LHCN-M2 (cell line): ENCODE results near the gene SCAMP4. TPM values are rescaled to one million over a fixed set of nuclear protein-coding genes. Genes with fewer than 3 reads are reported as not detected.

Experiments
- DNase-seq: peaks from one replicate; pipeline ENCODE4 v3.0.0-alpha.2; 2012; ENCODE audit warnings: low read depth
- total RNA-seq: library from RNA; depleted of rRNA; stranded (reverse); fragments of >200 nt; gene quantifications from 2 replicates; pipeline ENCODE4 v1.2.3, GENCODE V29; 2014

Gene SCAMP4
- total RNA-seq, 1 experiment from 2014 or later, result 105 TPM

DNA sequence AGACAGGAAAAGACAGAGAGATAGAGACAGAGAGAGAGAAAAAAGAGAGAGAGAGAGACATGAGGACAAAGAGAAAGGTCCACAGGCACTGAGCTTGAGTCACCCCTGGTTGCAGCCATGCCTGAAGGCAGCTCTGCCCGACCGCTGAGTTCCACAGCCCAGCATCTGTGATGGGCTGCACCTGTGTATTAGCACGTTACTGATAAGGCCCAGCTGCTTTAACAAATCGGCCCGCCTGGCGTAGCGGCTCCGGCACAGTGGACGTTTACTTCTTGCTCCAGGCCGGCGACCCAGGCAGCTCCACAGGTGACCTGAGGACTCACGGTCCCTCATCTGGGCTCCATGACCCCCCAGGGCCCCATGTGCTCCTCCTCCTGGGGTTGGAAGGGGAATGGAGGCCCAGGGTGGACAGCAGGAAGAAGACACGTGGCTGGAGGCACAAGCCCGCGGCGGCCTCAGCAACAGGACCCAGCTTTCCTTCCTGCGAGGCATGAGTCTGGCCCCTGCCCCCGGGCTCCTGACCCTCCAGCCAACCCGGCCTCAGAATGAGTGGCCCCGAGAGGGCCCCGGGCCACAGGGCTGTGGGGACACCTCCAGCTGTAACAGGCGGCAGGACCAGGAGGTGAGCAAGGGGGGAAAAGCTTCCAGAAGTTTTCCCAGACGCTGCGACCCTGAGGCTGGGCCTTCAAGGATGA lies 31.9 kb downstream of the SCAMP4 start:
- no peak for DNase-seq

GRCh38 chr19:1938071-1938470 lies 32.9 kb downstream of the SCAMP4 start:
- DNase-seq, result no peak

DNA sequence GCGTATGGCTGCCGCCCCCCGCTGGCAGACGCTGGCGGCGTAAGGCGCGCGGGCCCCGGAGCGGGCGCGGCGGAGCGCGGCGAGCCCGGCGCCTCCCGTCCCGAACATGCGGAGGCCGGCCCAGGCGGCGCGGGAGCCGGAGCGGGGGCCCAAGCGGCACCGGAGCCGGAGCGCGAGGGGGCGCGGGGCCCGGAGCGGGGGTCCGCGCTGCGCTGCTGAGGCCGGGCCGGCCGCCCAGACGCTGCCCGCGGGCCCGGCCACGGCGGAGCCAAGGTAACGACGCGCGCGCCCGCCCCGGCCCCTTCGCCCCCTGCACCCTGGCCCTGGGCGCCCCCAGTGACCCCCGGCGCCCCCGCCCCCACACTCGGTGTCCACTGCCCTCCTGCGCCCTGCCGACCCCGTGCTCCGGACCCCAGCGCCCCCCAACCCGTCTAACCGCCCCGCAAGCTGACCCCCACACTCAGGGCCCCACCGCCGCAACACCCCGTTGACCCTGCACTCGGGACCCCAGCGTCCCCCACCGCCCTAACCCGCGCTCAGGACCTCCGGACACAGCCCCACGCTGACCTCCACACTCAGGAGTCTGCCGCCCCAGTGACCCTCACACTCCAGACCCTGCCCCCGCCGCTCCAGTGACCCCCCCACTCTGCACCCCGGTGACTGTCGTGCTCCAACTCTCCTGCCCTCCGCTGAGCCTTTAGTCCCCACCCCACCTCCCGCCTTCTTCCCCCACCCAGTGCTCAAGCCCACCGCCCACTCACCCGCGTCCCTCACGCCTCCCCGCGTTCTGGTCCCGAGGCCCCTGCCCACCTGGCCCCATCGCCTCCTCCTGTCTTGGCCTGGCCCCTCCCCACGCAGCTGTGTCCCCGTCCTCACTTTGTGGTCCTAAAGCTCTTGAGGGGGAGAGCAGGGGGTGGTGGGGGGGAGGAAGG lies 36.2 kb downstream of the SCAMP4 start, which contains the start of gene CSNK1G2:
Gene CSNK1G2 (plus strand): TSS at position 27 of the 932 bp plus-strand sequence. CDS start 28,601 bp downstream, outside the sequence.
- no peak for DNase-seq

DNA sequence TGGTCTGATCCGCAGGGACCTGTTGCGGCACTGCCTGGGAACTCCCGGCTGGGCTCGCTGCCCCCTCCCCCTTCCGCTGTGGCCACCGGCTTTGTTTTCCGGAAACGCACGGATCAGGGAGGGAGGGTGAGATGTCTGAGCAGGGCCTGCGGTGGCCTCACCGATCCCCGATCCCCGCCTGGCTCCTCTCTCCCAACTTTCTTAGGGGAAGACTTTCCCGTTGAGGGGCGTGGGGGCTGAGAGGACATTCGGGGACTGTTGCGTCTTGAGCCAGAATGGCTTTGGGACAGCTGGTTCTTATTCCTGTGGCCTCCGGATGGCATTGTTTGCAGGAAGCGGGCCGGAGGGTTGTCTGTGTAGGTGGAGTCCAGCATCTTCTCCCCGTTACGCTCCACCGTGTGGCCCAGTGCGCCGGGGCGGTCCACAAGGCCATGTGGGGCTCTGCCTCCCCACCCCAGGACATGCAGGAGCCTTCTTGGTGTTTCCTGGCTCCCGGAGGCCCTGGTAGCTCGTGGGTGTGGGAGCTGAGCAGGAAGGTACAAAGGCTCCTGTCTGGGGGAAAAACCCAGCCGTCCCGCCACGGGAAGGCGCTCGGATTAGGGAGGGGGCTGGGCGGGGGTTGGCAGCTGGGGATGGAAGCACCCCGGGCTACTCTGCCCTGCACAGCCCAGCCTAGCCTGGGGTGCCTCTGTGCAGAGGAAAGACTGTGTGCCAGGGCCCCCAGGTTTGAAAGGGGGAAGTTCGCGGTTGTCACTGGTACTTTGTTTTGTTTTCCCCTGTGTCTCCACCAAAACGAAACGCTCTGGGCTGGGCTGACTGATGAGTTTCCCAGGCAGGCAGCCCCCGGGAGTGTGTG lies 37.1 kb downstream of the SCAMP4 start:
- peak; percentile 53 for DNase-seq

DNA sequence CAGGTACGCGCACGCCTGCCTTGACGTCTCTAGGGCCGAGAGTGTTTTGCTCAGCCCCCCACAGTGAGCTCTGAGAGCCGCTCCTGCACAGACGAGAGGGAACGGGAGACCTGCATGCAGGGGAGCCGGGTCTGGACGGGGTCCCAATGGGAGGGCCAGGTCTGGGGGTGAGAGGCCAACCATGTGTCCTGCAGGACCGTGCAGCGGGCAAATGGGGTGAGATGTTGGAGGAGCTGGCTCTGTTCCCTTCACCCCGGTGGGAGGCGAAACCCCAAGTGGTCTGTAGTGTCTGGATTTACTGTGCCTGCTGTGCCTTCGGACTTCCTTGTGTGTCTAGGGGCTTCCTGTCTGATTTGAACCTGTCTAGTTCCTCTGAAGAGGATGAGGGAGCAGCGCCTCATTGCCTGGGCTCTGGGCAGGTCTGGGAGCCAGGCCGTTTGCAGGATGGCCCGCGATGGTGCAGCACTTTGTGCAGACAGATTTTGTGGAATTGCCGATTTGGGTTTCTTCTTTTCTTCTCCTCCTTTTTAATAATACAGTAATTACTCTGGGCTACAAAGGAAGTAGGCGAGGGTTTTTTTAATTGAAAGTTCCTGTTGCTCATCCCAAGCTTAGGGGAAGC lies 37.8 kb downstream of the SCAMP4 start:
- DNase-seq, result no peak

GRCh38 chr19:1943661-1944087 lies 38.5 kb downstream of the SCAMP4 start:
- no peak for DNase-seq

GRCh38 chr19:1944088-1944915 lies 39.1 kb downstream of the SCAMP4 start:
- DNase-seq, result no peak

DNA sequence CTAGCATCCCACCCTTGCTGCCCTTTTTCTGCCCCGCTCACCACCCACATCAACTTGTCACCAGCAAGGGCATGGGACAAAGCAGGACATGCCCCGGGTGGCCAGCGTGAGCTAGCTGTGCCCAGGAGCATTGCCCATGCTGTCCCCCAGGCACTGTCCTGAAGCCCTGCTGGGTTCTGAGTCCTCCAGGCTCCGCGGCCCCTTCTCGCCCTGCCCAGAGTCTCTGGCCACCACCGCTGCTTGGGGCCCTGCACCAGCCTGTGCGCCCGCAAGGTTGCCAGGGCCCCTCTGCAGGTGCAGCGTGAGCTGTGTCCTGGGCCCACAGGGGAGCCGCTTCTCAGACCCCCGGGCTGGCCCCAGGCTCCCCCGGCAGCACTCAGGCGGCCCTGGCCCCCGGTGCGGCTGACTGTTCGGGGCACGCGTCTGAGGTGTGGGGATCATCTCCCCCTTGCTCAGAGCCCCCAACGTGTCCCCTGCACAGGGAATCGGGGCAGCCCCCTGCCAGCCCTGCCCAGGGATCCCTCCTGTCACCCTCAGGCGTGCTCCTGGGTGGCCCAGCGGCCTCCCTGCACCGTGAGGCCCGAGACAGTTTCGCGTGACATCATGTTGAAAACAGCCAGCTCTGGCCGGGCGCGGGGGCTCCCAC lies 39.8 kb downstream of the SCAMP4 start:
- no peak for DNase-seq

- DNase-seq, result no peak
Measured at GRCh38 chr19:1945899-1946298, 40.7 kb downstream of the SCAMP4 start.

GRCh38 chr19:1947651-1948209 lies 42.5 kb downstream of the SCAMP4 start:
- no peak for DNase-seq

DNA sequence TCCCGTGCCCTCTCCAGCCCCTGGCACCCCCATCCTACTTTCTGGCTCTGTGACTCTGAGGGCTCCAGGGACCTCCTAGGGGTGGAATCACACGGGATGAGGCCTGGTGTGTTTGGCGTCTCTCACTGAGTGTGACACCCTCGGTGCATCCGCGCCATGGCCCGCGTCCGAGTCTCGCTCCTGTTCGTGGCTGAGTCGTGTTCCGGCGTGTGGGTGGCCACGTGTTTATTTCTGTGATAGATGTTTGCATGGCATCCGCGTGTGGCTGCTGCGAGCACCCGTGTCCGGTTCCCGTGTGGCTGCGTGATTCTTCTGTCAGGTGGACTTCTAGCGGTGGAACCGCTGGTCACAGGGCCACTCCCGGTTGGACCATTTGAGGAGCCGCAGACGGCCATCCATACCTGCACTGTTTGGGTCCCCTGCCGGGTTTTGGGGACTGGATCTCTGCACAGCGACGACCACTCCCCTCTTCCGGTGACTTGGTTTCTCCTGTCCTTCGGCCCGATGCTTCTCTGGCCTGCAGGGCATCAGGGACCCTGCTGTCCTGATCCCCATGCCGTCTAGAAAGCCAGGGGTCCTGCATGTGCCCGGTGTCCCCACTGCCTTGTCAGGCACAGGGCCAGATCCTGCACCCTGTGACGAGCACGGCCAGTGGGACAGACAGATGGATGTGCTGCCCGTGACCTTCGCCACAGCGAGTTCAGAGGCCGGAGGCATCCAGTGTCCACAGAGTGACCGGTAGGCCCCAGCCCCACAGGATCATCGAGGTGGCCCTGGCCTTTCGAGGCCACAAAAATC lies 44.3 kb downstream of the SCAMP4 start:
- DNase-seq, result no peak

GRCh38 chr19:1950640-1951039 lies 45.4 kb downstream of the SCAMP4 start:
- DNase-seq, result no peak

DNA sequence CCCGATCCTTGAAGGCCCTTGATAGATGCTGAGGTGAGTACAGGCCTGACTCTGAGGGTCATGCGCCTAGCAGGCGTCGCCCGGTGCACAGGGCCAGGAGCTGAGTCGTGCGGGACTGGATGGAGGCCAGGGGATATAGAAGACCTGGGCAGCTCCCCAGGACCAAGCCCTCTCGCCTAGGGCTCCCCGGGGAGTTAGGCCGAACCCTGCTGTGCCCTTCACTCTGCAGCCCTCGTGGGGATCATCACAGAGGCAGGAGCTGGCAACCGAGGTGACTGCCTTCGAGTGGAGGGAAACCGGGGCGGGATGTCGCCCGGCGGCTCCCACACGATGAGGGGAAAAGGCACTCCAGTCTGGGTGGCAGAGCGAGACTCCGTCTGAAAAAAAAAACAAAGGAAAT lies 47.4 kb downstream of the SCAMP4 start:
- no peak for DNase-seq

GRCh38 chr19:1953037-1953436 lies 47.8 kb downstream of the SCAMP4 start:
- no peak for DNase-seq

DNA sequence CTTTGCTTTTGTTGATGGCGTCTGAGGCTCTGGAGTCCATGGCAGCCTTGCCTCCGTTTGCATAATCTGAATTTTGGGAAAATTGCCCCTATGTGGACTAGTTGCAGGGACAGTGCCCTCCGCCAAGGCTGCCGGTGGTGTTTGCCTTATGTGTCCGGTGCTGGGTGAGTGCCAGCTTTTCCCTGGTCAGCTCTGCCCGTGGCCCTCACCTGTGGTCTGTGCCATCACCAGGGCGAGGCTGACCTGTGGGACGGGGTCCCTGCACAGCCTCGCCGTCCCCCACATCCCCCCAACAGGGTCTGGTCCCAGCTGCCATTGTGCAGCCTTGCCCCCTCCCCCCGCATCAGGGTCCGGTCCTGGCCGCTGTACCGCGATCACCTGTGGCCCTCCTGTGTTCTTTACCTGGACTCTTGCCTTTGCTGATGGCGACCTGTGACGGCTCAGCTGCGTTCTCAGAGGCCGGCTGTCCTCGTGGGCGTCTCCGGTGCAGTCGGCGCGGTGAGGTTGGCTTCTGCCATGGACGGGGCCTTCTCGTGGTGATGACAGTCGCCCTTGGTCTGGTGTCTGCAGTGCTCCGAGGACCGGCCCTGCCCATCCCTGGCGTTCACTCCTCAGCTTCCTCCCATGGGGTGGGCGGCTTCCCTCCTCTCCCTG lies 48.4 kb downstream of the SCAMP4 start:
- no peak for DNase-seq

DNA sequence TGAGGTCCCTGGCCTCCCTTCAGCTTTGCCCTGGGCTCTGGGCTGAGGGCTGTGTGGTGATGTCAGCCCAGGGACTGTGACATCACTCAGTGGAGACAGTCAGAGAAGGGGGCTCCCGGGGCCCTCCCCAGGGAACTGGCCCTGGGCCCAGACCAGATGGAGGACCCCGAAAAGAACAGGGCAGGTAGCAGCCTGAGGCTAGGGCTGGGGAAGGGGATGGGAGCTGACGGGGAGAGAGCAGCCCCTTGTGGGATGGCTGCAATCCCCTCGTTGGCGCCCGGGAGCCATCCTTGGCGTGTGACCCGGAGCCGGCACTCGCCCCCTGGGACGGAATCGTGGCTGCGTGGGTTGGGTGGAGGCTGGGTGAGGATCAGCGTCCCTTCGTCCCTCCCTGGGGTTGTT lies 49.3 kb downstream of the SCAMP4 start:
- DNase-seq, result no peak

- DNase-seq, result no peak
Measured at GRCh38 chr19:1955171-1956121, 50.2 kb downstream of the SCAMP4 start.
